ENCODE results near the gene RHOC. TPM values are rescaled to one million over a fixed set of nuclear protein-coding genes. Genes with fewer than 3 reads are reported as not detected.
A peak's percentile ranks its signal among the peaks of the same experiment; 100 is the strongest.

Gene RHOC
- polyA plus RNA-seq, 1 of the 3 experiments (the other 2 are of a cell fraction): 1,028 TPM

GRCh38 chr1:112692681-112693080 is 14.2 kb downstream of the RHOC start:
- TF ChIP-seq, protein P1, sequence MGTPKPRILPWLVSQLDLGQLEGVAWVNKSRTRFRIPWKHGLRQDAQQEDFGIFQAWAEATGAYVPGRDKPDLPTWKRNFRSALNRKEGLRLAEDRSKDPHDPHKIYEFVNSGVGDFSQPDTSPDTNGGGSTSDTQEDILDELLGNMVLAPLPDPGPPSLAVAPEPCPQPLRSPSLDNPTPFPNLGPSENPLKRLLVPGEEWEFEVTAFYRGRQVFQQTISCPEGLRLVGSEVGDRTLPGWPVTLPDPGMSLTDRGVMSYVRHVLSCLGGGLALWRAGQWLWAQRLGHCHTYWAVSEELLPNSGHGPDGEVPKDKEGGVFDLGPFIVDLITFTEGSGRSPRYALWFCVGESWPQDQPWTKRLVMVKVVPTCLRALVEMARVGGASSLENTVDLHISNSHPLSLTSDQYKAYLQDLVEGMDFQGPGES (IDR thresholded peaks at IDR 0.05; ENCODE audit: low read depth, low read length): no peak
- TF ChIP-seq RFX5 (IDR thresholded peaks at IDR 0.05; ENCODE audit: low read length) (no peak), FOXM1 (IDR thresholded peaks at IDR 0.05; ENCODE audit: low read depth) (no peak), GATA2 (CRISPR knock-in tag; IDR thresholded peaks at IDR 0.05) (no peak), JUND (IDR thresholded peaks at IDR 0.05) (no peak), ELF1 (IDR thresholded peaks at IDR 0.05) (no peak), TAF1 (IDR thresholded peaks at IDR 0.05; ENCODE audit: borderline replicate concordance, low read depth, low read length) (no peak), NFIC (IDR thresholded peaks at IDR 0.05; ENCODE audit: borderline replicate concordance) (no peak), SIN3A (IDR thresholded peaks at IDR 0.05; ENCODE audit: borderline replicate concordance, low read depth, low read length) (no peak), EZH2phosphoT487 (IDR thresholded peaks at IDR 0.05; ENCODE audit: borderline replicate concordance, low read depth) (no peak), RCOR1 (IDR thresholded peaks at IDR 0.05; ENCODE audit: low read length) (no peak), SMC3 (IDR thresholded peaks at IDR 0.05; ENCODE audit: low read depth, low read length) (no peak)
- TF ChIP-seq, protein P2, sequence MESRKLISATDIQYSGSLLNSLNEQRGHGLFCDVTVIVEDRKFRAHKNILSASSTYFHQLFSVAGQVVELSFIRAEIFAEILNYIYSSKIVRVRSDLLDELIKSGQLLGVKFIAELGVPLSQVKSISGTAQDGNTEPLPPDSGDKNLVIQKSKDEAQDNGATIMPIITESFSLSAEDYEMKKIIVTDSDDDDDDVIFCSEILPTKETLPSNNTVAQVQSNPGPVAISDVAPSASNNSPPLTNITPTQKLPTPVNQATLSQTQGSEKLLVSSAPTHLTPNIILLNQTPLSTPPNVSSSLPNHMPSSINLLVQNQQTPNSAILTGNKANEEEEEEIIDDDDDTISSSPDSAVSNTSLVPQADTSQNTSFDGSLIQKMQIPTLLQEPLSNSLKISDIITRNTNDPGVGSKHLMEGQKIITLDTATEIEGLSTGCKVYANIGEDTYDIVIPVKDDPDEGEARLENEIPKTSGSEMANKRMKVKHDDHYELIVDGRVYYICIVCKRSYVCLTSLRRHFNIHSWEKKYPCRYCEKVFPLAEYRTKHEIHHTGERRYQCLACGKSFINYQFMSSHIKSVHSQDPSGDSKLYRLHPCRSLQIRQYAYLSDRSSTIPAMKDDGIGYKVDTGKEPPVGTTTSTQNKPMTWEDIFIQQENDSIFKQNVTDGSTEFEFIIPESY (IDR thresholded peaks at IDR 0.05; ENCODE audit: borderline replicate concordance, low read depth): no peak
- Histone ChIP-seq H3K36me3 (replicated peaks in 1 of 2; ENCODE audit: control insufficient read depth in 1 of 2, insufficient read depth in 2 of 2, low read length in 1 of 2) (peaks cover 20 to 42% of the 10 kb centered on the region in 2 experiments), H3K27me3 (ENCODE audit: insufficient read depth) (no peaks in the 10 kb centered on the region), H2AFZ (ENCODE audit: low read depth) (no peak overlapping the region), H3K9me3 (no peaks in the 10 kb centered on the region), H3K4me3 (ENCODE audit: low read depth in 2 of 2, low read length in 1 of 2) (no peak overlapping the region), H3K4me1 (ENCODE audit: control insufficient read depth in 1 of 2, insufficient read depth in 2 of 2, low read depth in 1 of 2, low read length in 1 of 2) (no peaks in the 10 kb centered on the region), H3K4me2 (no peak overlapping the region), H3K27ac (ENCODE audit: low read depth in 2 of 2, low read length in 1 of 2) (no peak overlapping the region), H3K9me2 (no peaks in the 10 kb centered on the region), H3K79me2 (ENCODE audit: insufficient read depth) (peaks cover 3% of the 10 kb centered on the region; the same call in 1 of the 2 replicates), H3F3A (replicated peaks; ENCODE audit: insufficient read depth) (peaks cover 6% of the 10 kb centered on the region), H3K9ac (no peak overlapping the region), H4K20me1 (ENCODE audit: insufficient read depth) (peaks cover 2% of the 10 kb centered on the region; the same call in 1 of the 2 replicates)
- ChIA-PET CTCF (interaction anchor here (0.7 kb wide), 1 partner anchor 23 kb away, joined by 3 read pairs; no protein-coding TSS in a partner anchor), POLR2A (no interaction called here)
- no peak for DNase-seq
- WGBS (ENCODE audit: low lambda C conversion rate): 89% methylated on average over 1 of the region's 5 CpGs

DNA sequence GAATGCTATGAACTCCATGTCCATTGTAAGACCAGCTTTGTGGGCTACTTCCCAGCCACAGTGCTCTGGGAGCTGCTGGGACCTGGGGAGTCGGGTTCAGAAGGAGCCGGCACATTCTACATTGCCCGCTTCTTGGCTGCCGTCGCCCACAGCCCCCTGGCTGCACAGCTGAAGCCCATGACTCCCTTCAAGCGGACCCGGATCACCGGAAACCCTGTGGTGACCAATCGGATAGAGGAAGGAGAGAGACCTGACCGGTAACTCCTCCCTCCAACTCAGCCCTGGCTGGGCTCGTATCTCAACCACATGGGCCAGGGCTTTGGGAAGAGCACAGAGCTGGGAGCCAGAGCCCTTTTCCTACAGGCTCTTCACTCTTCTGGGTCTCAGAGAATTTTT is 17.1 kb downstream of the RHOC start:
- 99% methylated on average over 7 of the region's 11 CpGs for WGBS (ENCODE audit: low lambda C conversion rate)
- no peak overlapping the region for H3K9ac ChIP-seq
- no peak overlapping the region for H3K4me2 ChIP-seq
- no peaks in the 10 kb centered on the region for H3K9me2 ChIP-seq
- peaks cover 19% of the 10 kb centered on the region for H4K20me1 ChIP-seq (ENCODE audit: insufficient read depth)
- H2AFZ ChIP-seq (ENCODE audit: low read depth): no peak overlapping the region
- peaks cover 20 to 29% of the 10 kb centered on the region in 2 experiments for H3K36me3 ChIP-seq (replicated peaks in 1 of 2; ENCODE audit: control insufficient read depth in 1 of 2, insufficient read depth in 2 of 2, low read length in 1 of 2)
- TF ChIP-seq, protein P2 (IDR thresholded peaks at IDR 0.05; ENCODE audit: borderline replicate concordance, low read depth): no peak
- TF ChIP-seq, protein P3, sequence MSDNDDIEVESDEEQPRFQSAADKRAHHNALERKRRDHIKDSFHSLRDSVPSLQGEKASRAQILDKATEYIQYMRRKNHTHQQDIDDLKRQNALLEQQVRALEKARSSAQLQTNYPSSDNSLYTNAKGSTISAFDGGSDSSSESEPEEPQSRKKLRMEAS (IDR thresholded peaks at IDR 0.05; ENCODE audit: low read depth): no peak
- TF ChIP-seq, protein P4, sequence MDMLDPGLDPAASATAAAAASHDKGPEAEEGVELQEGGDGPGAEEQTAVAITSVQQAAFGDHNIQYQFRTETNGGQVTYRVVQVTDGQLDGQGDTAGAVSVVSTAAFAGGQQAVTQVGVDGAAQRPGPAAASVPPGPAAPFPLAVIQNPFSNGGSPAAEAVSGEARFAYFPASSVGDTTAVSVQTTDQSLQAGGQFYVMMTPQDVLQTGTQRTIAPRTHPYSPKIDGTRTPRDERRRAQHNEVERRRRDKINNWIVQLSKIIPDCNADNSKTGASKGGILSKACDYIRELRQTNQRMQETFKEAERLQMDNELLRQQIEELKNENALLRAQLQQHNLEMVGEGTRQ (IDR thresholded peaks at IDR 0.05; ENCODE audit: borderline replicate concordance, low read depth, low read length): no peak
- TF ChIP-seq GATA2 (CRISPR knock-in tag; IDR thresholded peaks at IDR 0.05): no peak
- no peak for TF ChIP-seq RAD21 (IDR thresholded peaks at IDR 0.05; ENCODE audit: low read length)
- no peak for TF ChIP-seq JUND (IDR thresholded peaks at IDR 0.05)
- H3K79me2 ChIP-seq (ENCODE audit: insufficient read depth): peaks cover 18% of the 10 kb centered on the region
- no peaks in the 10 kb centered on the region for H3K27me3 ChIP-seq (ENCODE audit: insufficient read depth)
- no peaks in the 10 kb centered on the region for H3F3A ChIP-seq (replicated peaks; ENCODE audit: insufficient read depth)
- POLR2A ChIA-PET: interaction anchor here (1.2 kb wide), 1 partner anchor 14 kb away, joined by 3 read pairs; no protein-coding TSS in a partner anchor
- no peaks in the 10 kb centered on the region; a peak in 1 of 4 replicates for H3K4me1 ChIP-seq (ENCODE audit: control insufficient read depth in 1 of 2, insufficient read depth in 2 of 2, low read depth in 1 of 2, low read length in 1 of 2)
- H3K27ac ChIP-seq (ENCODE audit: low read depth in 2 of 2, low read length in 1 of 2): no peak overlapping the region
- peak; percentile 2 for DNase-seq
- no peak overlapping the region for H3K4me3 ChIP-seq (ENCODE audit: low read depth in 2 of 2, low read length in 1 of 2)
- CTCF ChIA-PET: interaction anchor here (1.0 to 1.4 kb wide), 3 partner anchors 16 to 36 kb away, joined by 3 read pairs; partner anchors contain the start of gene MOV10
- no peaks in the 10 kb centered on the region for H3K9me3 ChIP-seq

Data from SK-N-SH (cell line).